Esophagus squamous epithelium (tissue), 5 donors: Measurements from ENCODE around the gene SNAPC3. TPM values are rescaled to one million over a fixed set of nuclear protein-coding genes. Genes with fewer than 3 reads are reported as not detected.

Experiments
- DNase-seq: peaks from one replicate; lab custom pipeline; 2025; lab: John Stamatoyannopoulos, UW
- H3K27ac ChIP-seq, 4 donors: fragments of 200-600 bp; sonication (generic); one replicate each; pipeline ENCODE4 v1.5.1; 2016 to 2019; ENCODE audit warnings: mild to moderate bottlenecking in 1 of 4
- H3K27me3 ChIP-seq, 4 donors: fragments of 200-600 bp; sonication (generic); 1 replicate in 3 of 4; 2 replicates in 1 of 4; pipeline versions ENCODE4 v1.5.1 to v1.6.0; 2017 to 2021; ENCODE audit warnings: antibody characterized with exemption in 1 of 4
- H3K36me3 ChIP-seq, 3 donors: fragments of 200-600 bp; sonication (generic); one replicate each; pipeline ENCODE4 v1.5.1; 2016 to 2019
- H3K4me1 ChIP-seq, 3 donors: fragments of 200-600 bp; sonication (generic); one replicate each; pipeline ENCODE4 v1.5.1; 2017 to 2019
- H3K4me3 ChIP-seq, 4 donors: fragments of 200-600 bp; sonication (generic); 1 replicate in 3 of 4; 2 replicates in 1 of 4; pipeline ENCODE4 v1.5.1; 2016 to 2019; ENCODE audit warnings: mild to moderate bottlenecking in 2 of 4, moderate library complexity in 1 of 4
- H3K9me3 ChIP-seq, 3 donors: fragments of 200-600 bp; sonication (generic); one replicate each; pipeline ENCODE4 v1.5.1; 2016 to 2019
- CTCF ChIP-seq, 6 experiments: fragments of 450-650 bp in 4 of 6; fragments of 200-600 bp in 2 of 6; sonication (generic) in 2 of 6; IDR thresholded peaks; one replicate each; pipeline ENCODE4 v1.5.1; 2016 to 2019; ENCODE audit warnings: antibody characterized with exemption in 6 of 6, mild to moderate bottlenecking in 4 of 6, moderate library complexity in 4 of 6
- POLR2A ChIP-seq, 4 donors: fragments of 450-650 bp; IDR thresholded peaks; one replicate each; pipeline ENCODE4 v1.6.1; 2017; ENCODE audit warnings: antibody characterized with exemption in 4 of 4, mild to moderate bottlenecking in 4 of 4, moderate library complexity in 3 of 4
- WGBS, 2 donors: methylation state at CpG; one replicate each; pipeline ENCODE4 v1.1.5; 2018; 5-methylcytosine and 5-hydroxymethylcytosine counted together
- intact Hi-C: fragments of 100-400 bp; cut with DNase I; formaldehyde crosslinking; loops from one replicate; pipeline ENCODE4 v1.15.0; 2022
- total RNA-seq, 4 donors: library from RNA; depleted of rRNA; stranded (reverse); fragments of >200 nt; gene quantifications; one replicate each; pipeline ENCODE4 v1.1.0, GENCODE V29; 2016
- donor health status: DM: yes; HTN: yes; CAD: no.

The SNAPC3 gene
- total RNA-seq, 4 donors from 2014 or later, result 18.9 to 28.6 (median 27.3) TPM

GRCh38 chr9:15444141-15444540, 21.5 kb downstream of the SNAPC3 start:
- intact Hi-C loops, result no loop called here
- WGBS, 2 donors, result 95 to 98% methylated on average over 3 of the region's 3 CpGs
- no peak for TF ChIP-seq CTCF (IDR thresholded peaks at IDR 0.05)
- TF ChIP-seq POLR2A (IDR thresholded peaks at IDR 0.05), result no peak
- peaks cover 18 to 89% (median 28%) of the 10 kb centered on the region in 3 donors for H3K36me3 ChIP-seq
- no peaks in the 10 kb centered on the region for H3K9me3 ChIP-seq
- H3K4me3 ChIP-seq, result no peak overlapping the region
- H3K27ac ChIP-seq, result no peak overlapping the region
- no peak for DNase-seq
- no peaks in the 10 kb centered on the region for H3K4me1 ChIP-seq
- no peaks in the 10 kb centered on the region for H3K27me3 ChIP-seq

GRCh38 chr9:15453956-15454355, 31.3 kb downstream of the SNAPC3 start:
- WGBS, 2 donors, result 93 to 95% methylated on average over 5 of the region's 5 CpGs
- TF ChIP-seq POLR2A (IDR thresholded peaks at IDR 0.05) (no peak), CTCF (IDR thresholded peaks at IDR 0.05) (no peak)
- H3K4me3 ChIP-seq, result no peak overlapping the region
- H3K27me3 ChIP-seq, result no peaks in the 10 kb centered on the region
- no peak for DNase-seq
- no peak overlapping the region for H3K27ac ChIP-seq
- no peaks in the 10 kb centered on the region for H3K4me1 ChIP-seq
- intact Hi-C loops, result no loop called here
- no peaks in the 10 kb centered on the region for H3K9me3 ChIP-seq
- H3K36me3 ChIP-seq, result peaks cover 0 to 98% (median 4%) of the 10 kb centered on the region in 3 donors

GRCh38 chr9:15461056-15461455, 38.4 kb downstream of the SNAPC3 start:
- Histone ChIP-seq H3K9me3 (no peaks in the 10 kb centered on the region), H3K36me3 (peaks cover 0 to 98% (median 15%) of the 10 kb centered on the region in 3 donors), H3K27ac (no peak overlapping the region), H3K4me1 (no peaks in the 10 kb centered on the region), H3K27me3 (no peaks in the 10 kb centered on the region), H3K4me3 (no peak overlapping the region)
- DNase-seq, result no peak
- 94 to 96% methylated on average over 8 of the region's 8 CpGs for WGBS, 2 donors
- TF ChIP-seq CTCF (IDR thresholded peaks at IDR 0.05) (no peak), POLR2A (IDR thresholded peaks at IDR 0.05) (no peak)
- intact Hi-C loops, result no loop called here

GRCh38 chr9:15461601-15462000, 38.9 kb downstream of the SNAPC3 start:
- no peak overlapping the region for H3K27ac ChIP-seq
- no peak for TF ChIP-seq POLR2A (IDR thresholded peaks at IDR 0.05)
- no peak for TF ChIP-seq CTCF (IDR thresholded peaks at IDR 0.05)
- no peak for DNase-seq
- peaks cover 0 to 98% (median 15%) of the 10 kb centered on the region in 3 donors for H3K36me3 ChIP-seq
- no peaks in the 10 kb centered on the region for H3K4me1 ChIP-seq
- no peaks in the 10 kb centered on the region for H3K27me3 ChIP-seq
- intact Hi-C loops, result no loop called here
- no peaks in the 10 kb centered on the region for H3K9me3 ChIP-seq
- WGBS, 2 donors, result 59 to 70% methylated on average over 2 of the region's 2 CpGs
- H3K4me3 ChIP-seq, result no peak overlapping the region

- H3K27ac ChIP-seq, result no peak overlapping the region
- intact Hi-C loops, result no loop called here
- no peaks in the 10 kb centered on the region for H3K4me1 ChIP-seq
- DNase-seq, result no peak
- H3K4me3 ChIP-seq, result no peak overlapping the region
- no peaks in the 10 kb centered on the region for H3K27me3 ChIP-seq
- TF ChIP-seq POLR2A (IDR thresholded peaks at IDR 0.05), result no peak
- no peak for TF ChIP-seq CTCF (IDR thresholded peaks at IDR 0.05)
- WGBS, 2 donors, result 62 to 73% methylated on average over 3 of the region's 3 CpGs
- H3K36me3 ChIP-seq, result peaks cover 0 to 94% (median 5%) of the 10 kb centered on the region in 3 donors
- H3K9me3 ChIP-seq, result no peaks in the 10 kb centered on the region
Measured at GRCh38 chr9:15468145-15468544, 45.5 kb downstream of the SNAPC3 start.
